Erythroblast (primary cell): ENCODE data around the gene MINDY4.

Source experiments
- GATA1 ChIP-seq: IDR thresholded peaks from 2 replicates; pipeline ENCODE4 v1.6.1; 2011; ENCODE audit warnings: low read depth, mild to moderate bottlenecking, control low read depth, low read length, moderate library complexity
- POLR2A ChIP-seq: IDR thresholded peaks from 2 replicates; pipeline ENCODE4 v1.6.1; 2011; ENCODE audit warnings: mild to moderate bottlenecking, low read length

DNA sequence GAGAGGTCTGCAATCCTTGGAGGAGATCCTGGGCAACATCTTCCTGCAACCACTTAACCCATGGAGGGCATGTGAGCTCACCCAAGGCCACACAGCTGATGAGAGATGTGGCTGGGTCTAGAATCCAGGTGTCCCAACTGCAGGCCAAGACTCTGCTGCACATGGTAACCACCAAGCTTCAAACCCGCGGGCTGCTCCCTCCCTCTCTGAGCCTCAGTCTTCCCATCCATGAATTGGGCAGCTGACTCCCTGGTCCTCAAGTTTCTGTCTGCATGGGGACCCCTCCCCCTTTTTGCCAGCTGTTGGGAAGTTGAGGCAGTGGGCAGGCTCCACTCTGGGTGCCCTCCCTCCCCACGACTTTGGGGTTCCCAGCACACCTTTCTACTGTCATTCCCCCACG, 40.2 kb upstream of the MINDY4 start:
- TF ChIP-seq POLR2A (no peak), GATA1 (no peak)
